Endodermal cell (in vitro differentiated cells): ENCODE results near the gene SULT1C3. TPM values are rescaled to one million over a fixed set of nuclear protein-coding genes. Genes with fewer than 3 reads are reported as not detected.

Source experiments
- DNase-seq: peaks from one replicate; pipeline ENCODE4 v3.0.0-alpha.2; 2017
- H3K27ac ChIP-seq: 2 replicates; pipeline ENCODE4 v1.5.1; 2013; ENCODE audit warnings: mild to moderate bottlenecking, low read depth, low read length, moderate library complexity
- H3K27me3 ChIP-seq: 2 replicates; pipeline ENCODE4 v1.6.1; 2013; ENCODE audit warnings: mild to moderate bottlenecking, low read length, moderate library complexity; ENCODE audit not compliant: insufficient read depth, control insufficient read depth, poor library complexity, severe bottlenecking
- H3K36me3 ChIP-seq: 2 replicates; pipeline ENCODE4 v1.7.0; 2013; ENCODE audit warnings: mild to moderate bottlenecking, low read length, moderate library complexity; ENCODE audit not compliant: control insufficient read depth, insufficient read depth
- H3K4me1 ChIP-seq: one replicate; pipeline ENCODE4 v1.7.0; 2013; ENCODE audit warnings: low read length; ENCODE audit not compliant: control insufficient read depth, insufficient read depth
- H3K4me3 ChIP-seq: 2 replicates; pipeline ENCODE4 v1.5.1; 2013; ENCODE audit warnings: mild to moderate bottlenecking, low read length, moderate library complexity
- H3K9ac ChIP-seq: 2 replicates; pipeline ENCODE4 v1.6.1; 2013; ENCODE audit warnings: mild to moderate bottlenecking, low read length, moderate library complexity; ENCODE audit not compliant: poor library complexity, severe bottlenecking; ENCODE audit errors: extremely low read depth
- H3K9me3 ChIP-seq: 2 replicates; pipeline ENCODE4 v1.6.1; 2013; ENCODE audit warnings: mild to moderate bottlenecking, low read length, moderate library complexity; ENCODE audit not compliant: control insufficient read depth
- H3K27ac Mint-ChIP-seq: 2 replicates; pipeline ENCODE4 v1.8.0; 2020; ENCODE audit warnings: mixed read lengths
- H3K27me3 Mint-ChIP-seq: 2 replicates; pipeline ENCODE4 v1.8.0; 2021; ENCODE audit warnings: mild to moderate bottlenecking, mixed read lengths; ENCODE audit not compliant: insufficient read depth
- H3K36me3 Mint-ChIP-seq: 2 replicates; pipeline ENCODE4 v1.8.0; 2020; ENCODE audit warnings: low read depth, mixed read lengths
- H3K4me1 Mint-ChIP-seq: 2 replicates; pipeline ENCODE4 v1.8.0; 2020; ENCODE audit warnings: mixed read lengths
- H3K4me3 Mint-ChIP-seq: 2 replicates; pipeline ENCODE4 v1.8.0; 2020; ENCODE audit warnings: mild to moderate bottlenecking, moderate library complexity, mixed read lengths
- H3K9me3 Mint-ChIP-seq: 2 replicates; pipeline ENCODE4 v1.8.0; 2020; ENCODE audit warnings: mild to moderate bottlenecking, mixed read lengths
- CTCF ChIP-seq: fragments of 200-600 bp; sonication (generic); conservative IDR thresholded peaks from 2 replicates; pipeline ENCODE4 v1.5.0; 2021; ENCODE audit warnings: antibody characterized with exemption, mild to moderate bottlenecking
- WGBS, 2 experiments: methylation state at CpG; one replicate each; pipeline versions ENCODE4 v1.1.5 to v1.1.7; 2013; ENCODE audit warnings: missing lambda C conversion rate in 2 of 2, mixed read lengths in 1 of 2; ENCODE audit not compliant: insufficient coverage in 1 of 2, insufficient read length in 1 of 2; 5-methylcytosine and 5-hydroxymethylcytosine counted together
- total RNA-seq, 2 donors: library from RNA; stranded (reverse); fragmentation: NEBNext Ultra II Directional in 1 of 2; extraction: Animal tissue kit (Norgen Biotek cat#: 25700) in 1 of 2; gene quantifications; 2 replicates in 1 of 2; 3 replicates in 1 of 2; pipeline ENCODE4 v1.2.1, GENCODE V29; 2021

Gene SULT1C3
- total RNA-seq, 2 donors from 2014 or later, result not detected

GRCh38 chr2:108226564-108226963 is 13.2 kb upstream of the SULT1C3 start:
- H3K4me3 ChIP-seq, result no peak overlapping the region
- H3K27ac ChIP-seq, result no peak overlapping the region
- H3K36me3 ChIP-seq, result no peaks in the 10 kb centered on the region
- no peak overlapping the region for H3K9ac ChIP-seq
- peaks cover 16% of the 10 kb centered on the region for H3K9me3 ChIP-seq
- no peaks in the 10 kb centered on the region for H3K4me1 Mint-ChIP-seq
- no peaks in the 10 kb centered on the region for H3K4me1 ChIP-seq
- no peaks in the 10 kb centered on the region for H3K27me3 Mint-ChIP-seq
- H3K27me3 ChIP-seq, result no peaks in the 10 kb centered on the region
- 71 to 74% methylated on average over 1 to 2 of the region's 2 CpGs for WGBS, 2 experiments
- no peak for TF ChIP-seq CTCF
- DNase-seq, result no peak
- peaks cover 39% of the 10 kb centered on the region for H3K9me3 Mint-ChIP-seq
- H3K36me3 Mint-ChIP-seq, result peaks cover 5% of the 10 kb centered on the region
- no peak overlapping the region for H3K4me3 Mint-ChIP-seq
- H3K27ac Mint-ChIP-seq, result no peak overlapping the region

- H3K27me3 ChIP-seq, result no peaks in the 10 kb centered on the region
- Mint-ChIP-seq H3K4me3 (no peak overlapping the region), H3K36me3 (peaks cover 5% of the 10 kb centered on the region), H3K27ac (no peak overlapping the region), H3K27me3 (no peaks in the 10 kb centered on the region), H3K9me3 (peaks cover 27% of the 10 kb centered on the region), H3K4me1 (no peaks in the 10 kb centered on the region)
- no peak for DNase-seq
- WGBS, 2 experiments, result 89% methylated on average over 1 to 4 of the region's 4 CpGs
- H3K4me3 ChIP-seq, result no peak overlapping the region
- no peaks in the 10 kb centered on the region for H3K4me1 ChIP-seq
- peaks cover 16% of the 10 kb centered on the region for H3K9me3 ChIP-seq
- H3K9ac ChIP-seq, result no peak overlapping the region
- TF ChIP-seq CTCF, result no peak
- H3K27ac ChIP-seq, result no peak overlapping the region
- no peaks in the 10 kb centered on the region for H3K36me3 ChIP-seq
Measured at GRCh38 chr2:108228006-108228405, 11.8 kb upstream of the SULT1C3 start.

GRCh38 chr2:108228537-108228936 is 11.2 kb upstream of the SULT1C3 start:
- WGBS, 2 experiments, result 100% methylated on average over 1 of the region's 1 CpG; no CpG with 5 or more reads in 1 of the 2 experiments
- no peak for TF ChIP-seq CTCF
- DNase-seq, result no peak
- no peaks in the 10 kb centered on the region for H3K27me3 ChIP-seq
- no peak overlapping the region for H3K9ac ChIP-seq
- H3K27ac ChIP-seq, result no peak overlapping the region
- Mint-ChIP-seq H3K9me3 (peaks cover 21% of the 10 kb centered on the region), H3K4me1 (no peaks in the 10 kb centered on the region), H3K36me3 (peaks cover 5% of the 10 kb centered on the region), H3K27ac (no peak overlapping the region), H3K4me3 (no peak overlapping the region), H3K27me3 (no peaks in the 10 kb centered on the region)
- H3K9me3 ChIP-seq, result peaks cover 12% of the 10 kb centered on the region
- no peak overlapping the region for H3K4me3 ChIP-seq
- no peaks in the 10 kb centered on the region for H3K36me3 ChIP-seq
- no peaks in the 10 kb centered on the region for H3K4me1 ChIP-seq
